Raji (cell line): ENCODE data around the gene OPRD1.

Experiments
- POLR2A ChIP-seq: IDR thresholded peaks from 2 replicates; pipeline ENCODE4 v1.6.1; 2011; ENCODE audit warnings: low read depth, low read length, control low read depth; ENCODE audit not compliant: insufficient read depth

OPRD1 gene

GRCh38 chr1:28792644-28793121 is 19.3 kb upstream of the OPRD1 start:
- TF ChIP-seq POLR2A = no peak

GRCh38 chr1:28796352-28797211 is 15.4 kb upstream of the OPRD1 start:
- no peak for TF ChIP-seq POLR2A

GRCh38 chr1:28800324-28800723 is 11.6 kb upstream of the OPRD1 start:
- TF ChIP-seq POLR2A = no peak

GRCh38 chr1:28801461-28801860 is 10.5 kb upstream of the OPRD1 start:
- no peak for TF ChIP-seq POLR2A

GRCh38 chr1:28803051-28803450 is 8.9 kb upstream of the OPRD1 start:
- no peak for TF ChIP-seq POLR2A

GRCh38 chr1:28803662-28804061 is 8.3 kb upstream of the OPRD1 start:
- no peak for TF ChIP-seq POLR2A

GRCh38 chr1:28804071-28804470 is 7.9 kb upstream of the OPRD1 start:
- no peak for TF ChIP-seq POLR2A

- no peak for TF ChIP-seq POLR2A
Measured at GRCh38 chr1:28807046-28807445, 4.9 kb upstream of the OPRD1 start.

GRCh38 chr1:28807986-28808385 is 4.0 kb upstream of the OPRD1 start:
- TF ChIP-seq POLR2A = no peak

- no peak for TF ChIP-seq POLR2A
Measured at GRCh38 chr1:28811369-28811765, 603 bp upstream of the OPRD1 start.

- TF ChIP-seq POLR2A = no peak
Measured at GRCh38 chr1:28812669-28813468, 899 bp downstream of the OPRD1 start.

GRCh38 chr1:28813931-28814465 is 2.0 kb downstream of the OPRD1 start:
- TF ChIP-seq POLR2A = no peak

GRCh38 chr1:28815533-28816185 is 3.7 kb downstream of the OPRD1 start:
- TF ChIP-seq POLR2A = no peak

- TF ChIP-seq POLR2A = no peak
Measured at GRCh38 chr1:28817133-28817532, 5.2 kb downstream of the OPRD1 start.

GRCh38 chr1:28819020-28819419 is 7.0 kb downstream of the OPRD1 start:
- TF ChIP-seq POLR2A = no peak
